GM13977 (cell line): ENCODE results near the gene LMO1.

ENCODE experiments used
- DNase-seq: peaks from one replicate; pipeline ENCODE4 v3.0.0; 2012; ENCODE audit warnings: low spot score
- in situ Hi-C: fragments of 300-500 bp; cut with MboI; formaldehyde crosslinking; loops from one replicate; pipeline ENCODE4 v1.12.0; 2022; ENCODE audit warnings: low sequenced_read_pairs, low pct_unique_long_range_greater_than_20kb, mixed read lengths, inconsistent platforms; ENCODE audit not compliant: unreplicated experiment
- TF ChIP-seq, protein P1 (sequence below): IDR thresholded peaks from 2 replicates; pipeline ENCODE4 v1.5.1; 2012; ENCODE audit warnings: mild to moderate bottlenecking, control low read depth; ENCODE audit not compliant: insufficient read depth; ENCODE audit errors: extremely low read depth, missing control alignments

The LMO1 gene

DNA sequence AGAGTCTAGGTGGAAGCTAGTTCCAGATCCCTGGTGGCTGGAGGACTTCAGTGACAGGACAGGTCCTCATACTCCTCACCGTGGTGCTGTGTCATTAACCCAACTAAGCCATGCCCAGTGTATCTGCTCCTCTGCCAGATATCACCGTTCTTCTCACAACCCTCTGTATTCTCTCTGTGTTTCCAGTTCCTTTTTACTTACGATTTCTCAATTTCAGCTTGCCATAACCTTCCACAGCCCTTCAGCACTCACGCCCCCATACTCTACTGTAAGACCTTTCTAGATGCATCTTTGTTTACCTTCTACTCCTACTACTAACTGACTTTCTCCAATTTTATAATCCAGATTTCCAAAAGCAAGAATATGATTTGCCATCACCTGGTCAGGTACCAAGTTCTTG is 68.7 kb downstream of the LMO1 start:
- DNase-seq: no peak
- in situ Hi-C loops: no loop called here
- TF ChIP-seq, protein P1, sequence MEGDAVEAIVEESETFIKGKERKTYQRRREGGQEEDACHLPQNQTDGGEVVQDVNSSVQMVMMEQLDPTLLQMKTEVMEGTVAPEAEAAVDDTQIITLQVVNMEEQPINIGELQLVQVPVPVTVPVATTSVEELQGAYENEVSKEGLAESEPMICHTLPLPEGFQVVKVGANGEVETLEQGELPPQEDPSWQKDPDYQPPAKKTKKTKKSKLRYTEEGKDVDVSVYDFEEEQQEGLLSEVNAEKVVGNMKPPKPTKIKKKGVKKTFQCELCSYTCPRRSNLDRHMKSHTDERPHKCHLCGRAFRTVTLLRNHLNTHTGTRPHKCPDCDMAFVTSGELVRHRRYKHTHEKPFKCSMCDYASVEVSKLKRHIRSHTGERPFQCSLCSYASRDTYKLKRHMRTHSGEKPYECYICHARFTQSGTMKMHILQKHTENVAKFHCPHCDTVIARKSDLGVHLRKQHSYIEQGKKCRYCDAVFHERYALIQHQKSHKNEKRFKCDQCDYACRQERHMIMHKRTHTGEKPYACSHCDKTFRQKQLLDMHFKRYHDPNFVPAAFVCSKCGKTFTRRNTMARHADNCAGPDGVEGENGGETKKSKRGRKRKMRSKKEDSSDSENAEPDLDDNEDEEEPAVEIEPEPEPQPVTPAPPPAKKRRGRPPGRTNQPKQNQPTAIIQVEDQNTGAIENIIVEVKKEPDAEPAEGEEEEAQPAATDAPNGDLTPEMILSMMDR: no peak

- in situ Hi-C loops: no loop called here
- no peak for DNase-seq
Observed at GRCh38 chr11:8192896-8193209, 70.8 kb downstream of the LMO1 start.

DNA sequence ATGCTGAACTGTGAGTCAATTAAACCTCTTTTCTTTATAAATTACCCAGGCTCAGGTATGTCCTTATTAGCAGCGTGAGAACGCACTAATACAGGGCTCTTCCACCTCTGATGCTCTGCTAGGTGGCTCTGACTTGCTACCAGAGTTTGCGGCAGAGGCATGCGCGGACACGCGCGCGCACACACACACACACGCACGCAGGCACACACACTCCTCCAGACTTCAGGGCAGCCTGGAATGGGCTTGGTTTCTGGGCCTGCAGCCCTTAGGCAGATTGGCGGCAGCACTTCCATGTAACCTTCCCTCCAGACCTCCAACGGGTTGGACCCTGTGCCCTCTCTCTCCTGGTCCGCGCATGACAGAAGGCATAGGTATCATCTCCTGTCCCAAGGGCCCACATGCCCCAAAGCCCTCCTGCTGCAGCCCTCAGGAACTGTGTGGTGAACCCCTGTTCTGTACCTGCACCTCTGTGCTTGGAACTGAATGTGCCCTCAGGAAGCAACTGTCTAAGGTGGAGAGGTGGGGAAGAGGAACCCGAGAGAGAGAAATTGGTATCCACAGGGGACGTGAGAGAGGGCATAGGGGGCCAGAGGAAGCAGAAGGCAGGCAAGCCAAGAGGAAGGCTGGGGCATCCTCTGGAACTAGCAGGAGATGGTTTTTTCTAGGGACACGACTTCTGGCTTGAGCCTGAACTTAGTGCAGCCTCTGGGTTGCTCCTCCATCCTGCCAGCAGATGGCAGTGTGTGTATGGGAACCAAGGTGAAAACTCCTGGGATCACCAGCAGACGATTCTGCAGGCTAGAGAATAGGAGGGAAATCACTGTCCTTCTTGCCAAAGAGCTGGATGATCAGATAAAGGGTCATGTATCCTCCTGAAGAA is 71.4 kb downstream of the LMO1 start:
- in situ Hi-C loops: no loop called here
- DNase-seq: peak; percentile 84
- TF ChIP-seq, protein P1: peak; percentile 89

More at GRCh38 chr11:8192896-8193209, 70.8 kb downstream of the LMO1 start:
- TF ChIP-seq, protein P1: no peak

GRCh38 chr11:8190431-8190830 is 73.2 kb downstream of the LMO1 start:
- no peak for DNase-seq
- in situ Hi-C loops: no loop called here
- TF ChIP-seq, protein P1: no peak

- in situ Hi-C loops: no loop called here
- no peak for DNase-seq
Observed at GRCh38 chr11:8186429-8186828, 77.2 kb downstream of the LMO1 start.

GRCh38 chr11:8183111-8183510 is 80.6 kb downstream of the LMO1 start:
- no peak for DNase-seq
- TF ChIP-seq, protein P1: no peak
- in situ Hi-C loops: no loop called here

More at GRCh38 chr11:8186429-8186828, 77.2 kb downstream of the LMO1 start:
- TF ChIP-seq, protein P1: no peak
